LNCAP (cell line): ENCODE measurements around the gene GNAL.

Experiments
- CTCF ChIP-seq: fragments of 450-650 bp; IDR thresholded peaks from 2 replicates; pipeline ENCODE4 v1.5.1; 2017; ENCODE audit warnings: mild to moderate bottlenecking

The GNAL gene

GRCh38 chr18:11849841-11850634, 161.0 kb downstream of the GNAL start:
- no peak for TF ChIP-seq CTCF

- no peak for TF ChIP-seq CTCF
Observed at GRCh38 chr18:11850821-11851145, 161.7 kb downstream of the GNAL start.

GRCh38 chr18:11851146-11851805, 162.2 kb downstream of the GNAL start, which contains the start of gene CHMP1B:
TSS of gene CHMP1B (plus strand) at chr18:11851413. CDS start at chr18:11851512, 99 bp downstream.
- TF ChIP-seq CTCF, result no peak

GRCh38 chr18:11851806-11852337, 162.8 kb downstream of the GNAL start:
- no peak for TF ChIP-seq CTCF

GRCh38 chr18:11857177-11857887, 168.3 kb downstream of the GNAL start:
- TF ChIP-seq CTCF, result no peak

GRCh38 chr18:11859282-11859830, 170.3 kb downstream of the GNAL start:
- TF ChIP-seq CTCF, result no peak

- no peak for TF ChIP-seq CTCF
Observed at GRCh38 chr18:11859903-11860407, 170.9 kb downstream of the GNAL start.
